Thoracic aorta (tissue), 2 donors: Measurements from ENCODE around the gene EHMT2. TPM values are rescaled to one million over a fixed set of nuclear protein-coding genes. Genes with fewer than 3 reads are reported as not detected.

Experiments
- ATAC-seq: fragments of 150-250 bp; one replicate; pipeline ENCODE4 v1.8.0; 2017; ENCODE audit warnings: low read depth; ENCODE audit not compliant: insufficient number of reproducible peaks, low FRiP score
- DNase-seq: peaks from one replicate; pipeline ENCODE4 v3.0.0-alpha.2; 2020; ENCODE audit warnings: low spot score
- H3K27ac ChIP-seq, 2 donors: fragments of 200-600 bp; sonication (generic); 1 replicate in 1 of 2; 2 replicates in 1 of 2; pipeline ENCODE4 v1.5.1; 2016; ENCODE audit warnings: mild to moderate bottlenecking in 2 of 2, moderate library complexity in 2 of 2
- H3K27me3 ChIP-seq: fragments of 200-600 bp; sonication (generic); replicated peaks from 2 replicates; pipeline ENCODE4 v1.6.0; 2016; ENCODE audit warnings: mild to moderate bottlenecking; ENCODE audit not compliant: insufficient read depth
- H3K36me3 ChIP-seq: fragments of 200-600 bp; sonication (generic); one replicate; pipeline ENCODE4 v1.5.1; 2016
- H3K4me1 ChIP-seq, 2 donors: fragments of 200-600 bp; sonication (generic); 1 replicate in 1 of 2; 2 replicates in 1 of 2; pipeline versions ENCODE4 v1.5.1 to v1.6.0; 2016; ENCODE audit warnings: low read depth in 2 of 2, mild to moderate bottlenecking in 1 of 2; ENCODE audit not compliant: control insufficient read depth in 1 of 2
- H3K4me3 ChIP-seq: fragments of 200-600 bp; sonication (generic); 2 replicates; pipeline ENCODE4 v1.5.1; 2016; ENCODE audit warnings: mild to moderate bottlenecking
- H3K9me3 ChIP-seq: fragments of 200-600 bp; sonication (generic); 2 replicates; pipeline ENCODE4 v1.5.1; 2016
- total RNA-seq, 2 donors: library from RNA; depleted of rRNA; stranded (reverse); fragments of >200 nt; gene quantifications; one replicate each; pipeline versions ENCODE4 v1.1.0 to v1.2.3, GENCODE V29; 2016
- TF ChIP-seq, protein P1 (sequence below): fragments of 200-600 bp; sonication (generic); IDR thresholded peaks from one replicate; pipeline ENCODE4 v1.5.1; 2019; ENCODE audit warnings: antibody characterized with exemption

EHMT2 gene
- total RNA-seq, 2 donors from 2014 or later = 19.5 to 33.2 TPM

DNA sequence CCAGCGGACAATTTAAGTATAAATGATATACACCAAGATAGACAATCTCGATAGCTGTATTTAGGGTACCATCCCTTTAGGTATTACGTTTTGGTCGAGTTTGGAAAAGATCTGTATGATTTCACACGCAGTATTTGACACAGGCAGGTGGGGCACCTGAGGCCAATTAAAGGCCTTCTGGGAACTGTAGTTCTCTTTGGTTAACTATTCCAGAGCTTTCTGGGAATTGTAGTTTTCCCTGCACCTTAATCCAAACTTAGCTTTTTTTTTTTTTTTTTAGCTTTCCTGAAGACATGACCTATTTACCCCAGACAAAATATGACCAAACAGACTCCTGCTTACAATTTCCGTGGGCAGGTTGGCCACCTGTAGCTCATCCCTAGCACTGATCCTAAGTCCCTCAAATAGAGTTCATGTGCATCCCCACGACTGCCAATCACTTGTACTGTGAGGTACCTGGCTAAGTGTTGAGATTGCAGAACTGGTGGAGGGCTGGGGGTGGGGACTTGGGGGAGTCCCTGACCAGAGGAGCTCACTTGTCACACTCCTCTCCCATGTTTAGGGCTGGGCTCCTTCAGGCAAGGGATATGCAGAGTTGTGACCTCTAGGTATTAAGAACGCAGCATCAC lies 999 bp upstream of the EHMT2 start:
- Histone ChIP-seq H3K27me3 (no peaks in the 10 kb centered on the region), H3K27ac (peak overlapping the region; percentile 65 to 82), H3K36me3 (peaks cover 6% of the 10 kb centered on the region), H3K9me3 (no peaks in the 10 kb centered on the region), H3K4me1 (peaks cover 15 to 35% of the 10 kb centered on the region in 2 donors), H3K4me3 (peak overlapping the region; percentile 92)
- no peak for ATAC-seq
- DNase-seq = no peak
- TF ChIP-seq, protein P1, sequence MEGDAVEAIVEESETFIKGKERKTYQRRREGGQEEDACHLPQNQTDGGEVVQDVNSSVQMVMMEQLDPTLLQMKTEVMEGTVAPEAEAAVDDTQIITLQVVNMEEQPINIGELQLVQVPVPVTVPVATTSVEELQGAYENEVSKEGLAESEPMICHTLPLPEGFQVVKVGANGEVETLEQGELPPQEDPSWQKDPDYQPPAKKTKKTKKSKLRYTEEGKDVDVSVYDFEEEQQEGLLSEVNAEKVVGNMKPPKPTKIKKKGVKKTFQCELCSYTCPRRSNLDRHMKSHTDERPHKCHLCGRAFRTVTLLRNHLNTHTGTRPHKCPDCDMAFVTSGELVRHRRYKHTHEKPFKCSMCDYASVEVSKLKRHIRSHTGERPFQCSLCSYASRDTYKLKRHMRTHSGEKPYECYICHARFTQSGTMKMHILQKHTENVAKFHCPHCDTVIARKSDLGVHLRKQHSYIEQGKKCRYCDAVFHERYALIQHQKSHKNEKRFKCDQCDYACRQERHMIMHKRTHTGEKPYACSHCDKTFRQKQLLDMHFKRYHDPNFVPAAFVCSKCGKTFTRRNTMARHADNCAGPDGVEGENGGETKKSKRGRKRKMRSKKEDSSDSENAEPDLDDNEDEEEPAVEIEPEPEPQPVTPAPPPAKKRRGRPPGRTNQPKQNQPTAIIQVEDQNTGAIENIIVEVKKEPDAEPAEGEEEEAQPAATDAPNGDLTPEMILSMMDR = no peak

- Histone ChIP-seq H3K27ac (peak overlapping the region; percentile 46 to 73), H3K9me3 (no peaks in the 10 kb centered on the region), H3K4me3 (peak overlapping the region; percentile 92), H3K36me3 (peaks cover 19% of the 10 kb centered on the region), H3K4me1 (peaks cover 10 to 23% of the 10 kb centered on the region in 2 donors), H3K27me3 (no peaks in the 10 kb centered on the region)
- TF ChIP-seq, protein P1 = no peak
- no peak for DNase-seq
- ATAC-seq = no peak
These were observed 464 bp downstream of the EHMT2 start for GRCh38 chr6:31896856-31897611.

DNA sequence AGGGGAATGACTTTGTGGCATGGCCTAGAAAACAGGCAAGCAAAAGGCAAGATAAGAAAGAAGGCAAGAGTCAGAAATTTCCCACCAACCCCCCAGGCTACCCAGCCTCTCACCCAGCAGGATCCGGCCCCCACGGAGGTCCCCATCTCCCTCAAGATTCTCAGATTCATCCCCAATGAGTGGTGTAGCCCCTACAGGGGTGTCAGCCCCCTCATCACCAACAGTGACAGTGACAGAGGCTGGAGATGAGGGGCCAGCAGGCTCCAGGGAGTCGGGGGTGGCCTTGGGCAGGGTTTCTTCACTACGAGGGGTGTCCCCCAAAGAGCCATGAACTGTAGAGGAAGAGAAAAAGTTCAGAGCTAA lies 1.0 kb downstream of the EHMT2 start:
- Histone ChIP-seq H3K27ac (peak overlapping the region; percentile 46 to 73), H3K36me3 (peaks cover 19% of the 10 kb centered on the region), H3K4me1 (peaks cover 10 to 23% of the 10 kb centered on the region in 2 donors), H3K4me3 (peak overlapping the region; percentile 92), H3K9me3 (no peaks in the 10 kb centered on the region), H3K27me3 (no peaks in the 10 kb centered on the region)
- ATAC-seq = no peak
- TF ChIP-seq, protein P1 = no peak
- DNase-seq = no peak

DNA sequence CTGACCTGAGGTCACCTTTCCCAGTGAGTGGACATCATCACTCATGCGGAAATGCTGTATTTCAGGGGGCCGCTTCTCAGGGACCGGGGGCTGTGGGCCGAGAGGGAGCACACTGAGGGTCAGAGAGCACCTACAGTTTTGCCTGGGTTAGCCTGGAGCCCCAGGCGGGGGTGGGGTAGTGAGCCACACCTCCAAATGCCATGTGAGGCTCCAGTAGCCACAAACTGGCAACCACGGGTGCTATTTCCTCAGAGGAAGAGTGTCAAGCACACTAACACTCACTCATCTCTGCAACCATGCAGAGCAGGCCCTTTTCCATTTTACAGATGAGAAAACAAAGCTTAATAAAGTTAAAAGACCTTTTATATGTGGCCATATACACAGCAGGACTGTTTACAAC lies 4.7 kb downstream of the EHMT2 start:
- H3K4me3 ChIP-seq = no peak overlapping the region
- H3K27ac ChIP-seq = no peak overlapping the region
- H3K9me3 ChIP-seq = no peaks in the 10 kb centered on the region
- no peak for DNase-seq
- H3K4me1 ChIP-seq = peaks cover 6% of the 10 kb centered on the region in 2 donors
- no peaks in the 10 kb centered on the region for H3K27me3 ChIP-seq
- TF ChIP-seq, protein P1 = no peak
- peaks cover 41% of the 10 kb centered on the region for H3K36me3 ChIP-seq
- ATAC-seq = no peak

GRCh38 chr6:31889331-31889972 lies 8.0 kb downstream of the EHMT2 start:
- Histone ChIP-seq H3K27ac (no peak overlapping the region), H3K4me3 (no peak overlapping the region), H3K36me3 (peaks cover 66% of the 10 kb centered on the region), H3K9me3 (no peaks in the 10 kb centered on the region), H3K27me3 (no peaks in the 10 kb centered on the region), H3K4me1 (no peaks in the 10 kb centered on the region)
- TF ChIP-seq, protein P1 = no peak
- DNase-seq (no peak), ATAC-seq (no peak)
